ENCODE results near the gene PRKAG1.

Gene PRKAG1

DNA sequence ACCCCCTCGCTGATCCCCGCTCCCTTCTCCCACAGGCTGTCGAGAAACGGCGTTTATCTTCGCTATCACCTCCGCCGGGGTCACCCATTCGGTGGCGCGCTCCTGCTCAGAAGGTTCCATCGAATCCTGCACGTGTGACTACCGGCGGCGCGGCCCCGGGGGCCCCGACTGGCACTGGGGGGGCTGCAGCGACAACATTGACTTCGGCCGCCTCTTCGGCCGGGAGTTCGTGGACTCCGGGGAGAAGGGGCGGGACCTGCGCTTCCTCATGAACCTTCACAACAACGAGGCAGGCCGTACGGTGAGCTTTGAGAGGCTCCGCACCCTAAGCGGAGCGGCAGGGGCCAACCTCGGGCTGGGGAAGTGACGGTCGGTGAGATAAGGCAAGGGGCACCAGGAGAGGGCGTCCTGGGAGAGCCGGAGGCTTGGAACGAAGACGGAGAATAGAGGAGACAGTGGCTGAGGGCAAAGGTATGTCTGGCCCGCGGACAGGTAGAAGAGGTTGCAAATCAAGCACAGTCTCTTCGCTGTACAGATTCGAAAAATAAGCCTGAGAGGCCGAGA is 38.1 kb downstream of the PRKAG1 start:
- peak in 1 of 3 donors; percentile 50 for DNase-seq

DNA sequence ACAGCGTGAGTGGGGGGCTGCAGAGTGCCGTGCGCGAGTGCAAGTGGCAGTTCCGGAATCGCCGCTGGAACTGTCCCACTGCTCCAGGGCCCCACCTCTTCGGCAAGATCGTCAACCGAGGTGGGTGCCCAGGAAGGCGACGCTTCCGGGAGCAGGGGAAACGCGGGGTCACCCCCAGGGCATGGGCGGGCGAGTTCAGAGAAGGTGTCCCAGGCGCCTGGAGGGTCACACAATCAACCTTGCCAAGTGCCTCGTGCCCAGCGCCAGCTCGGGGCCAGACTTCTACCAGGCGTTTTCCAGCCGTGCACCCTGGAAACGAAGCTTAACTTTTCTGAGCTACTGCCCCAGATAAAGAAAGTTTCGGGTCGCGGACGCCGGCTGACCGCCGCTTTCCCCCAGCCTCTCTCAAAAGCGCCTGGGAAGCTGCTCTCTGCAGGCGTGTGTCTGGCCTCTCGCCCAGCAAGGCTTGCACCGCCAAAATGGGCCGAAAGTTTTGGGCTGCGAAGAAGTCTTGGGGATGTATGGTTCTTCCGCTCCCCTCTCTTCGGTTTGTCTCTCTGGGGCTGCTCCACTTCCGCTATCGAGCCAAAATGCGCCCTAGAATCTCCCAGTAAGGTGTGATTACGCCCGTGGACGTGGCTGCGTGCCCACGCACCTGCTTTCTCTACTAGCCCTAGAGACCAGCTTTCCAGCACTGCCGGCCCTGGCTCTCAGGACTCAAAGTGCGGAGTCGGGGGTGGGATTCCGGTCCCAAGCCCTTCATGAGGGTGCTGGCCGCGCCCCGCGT is 38.8 kb downstream of the PRKAG1 start:
- DNase-seq: peak in 1 of 3 donors; percentile 24

DNA sequence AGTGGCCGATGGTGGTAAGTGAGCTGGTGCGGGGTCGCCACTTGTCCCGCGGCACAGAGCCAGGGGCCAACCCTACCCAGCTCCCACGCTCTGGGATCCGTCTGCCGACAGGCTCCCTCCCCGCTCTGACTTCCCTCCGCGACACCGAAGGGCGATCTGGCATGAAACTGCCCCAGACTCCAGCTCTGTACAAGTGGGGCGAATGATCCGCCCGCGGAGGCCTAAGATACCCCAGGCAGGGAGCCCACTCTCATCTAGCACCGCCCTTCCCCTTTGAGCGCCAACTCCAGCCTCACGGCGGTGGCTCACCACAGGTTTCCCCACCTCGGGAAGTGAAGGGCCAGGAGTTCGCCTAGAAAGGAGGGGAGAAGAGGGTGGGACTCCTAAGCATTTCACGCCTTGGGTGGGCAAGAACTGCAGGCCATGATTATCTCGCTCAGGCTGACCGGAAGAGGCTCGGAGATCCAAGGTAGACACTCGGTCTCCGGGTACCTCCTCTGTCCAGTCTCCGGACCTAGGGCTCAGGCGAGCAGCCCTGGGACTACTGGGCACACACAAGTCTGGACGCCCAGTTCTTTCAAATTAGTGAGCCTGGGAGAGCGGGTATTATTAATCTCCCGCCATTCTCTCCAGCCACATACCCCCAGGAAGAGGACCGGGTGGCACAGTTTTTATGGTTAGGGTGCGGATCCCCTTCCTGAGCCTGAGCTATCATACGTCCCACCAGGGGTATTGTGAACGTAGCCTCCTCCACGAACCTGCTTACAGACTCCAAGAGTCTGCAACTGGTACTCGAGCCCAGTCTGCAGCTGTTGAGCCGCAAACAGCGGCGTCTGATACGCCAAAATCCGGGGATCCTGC is 39.6 kb downstream of the PRKAG1 start:
- peak in 2 of 3 donors; percentile 27 to 48 for DNase-seq

DNA sequence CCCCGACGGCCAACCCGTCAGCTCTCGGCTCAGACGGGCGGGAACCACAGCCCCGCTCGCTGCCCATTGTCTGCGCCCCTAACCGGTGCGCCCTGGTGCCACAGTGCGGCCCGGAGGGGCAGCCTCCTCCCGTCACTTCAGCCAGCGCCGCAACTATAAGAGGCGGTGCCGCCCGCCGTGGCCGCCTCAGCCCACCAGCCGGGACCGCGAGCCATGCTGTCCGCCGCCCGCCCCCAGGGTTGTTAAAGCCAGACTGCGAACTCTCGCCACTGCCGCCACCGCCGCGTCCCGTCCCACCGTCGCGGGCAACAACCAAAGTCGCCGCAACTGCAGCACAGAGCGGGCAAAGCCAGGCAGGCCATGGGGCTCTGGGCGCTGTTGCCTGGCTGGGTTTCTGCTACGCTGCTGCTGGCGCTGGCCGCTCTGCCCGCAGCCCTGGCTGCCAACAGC is 40.3 kb downstream of the PRKAG1 start, which contains the start of gene WNT1:
TSS of gene WNT1 (plus strand) at position 32 of the 450 bp plus-strand sequence. CDS start at position 361, 329 bp downstream.
- DNase-seq: peak in 1 of 3 donors; percentile 23

DNA sequence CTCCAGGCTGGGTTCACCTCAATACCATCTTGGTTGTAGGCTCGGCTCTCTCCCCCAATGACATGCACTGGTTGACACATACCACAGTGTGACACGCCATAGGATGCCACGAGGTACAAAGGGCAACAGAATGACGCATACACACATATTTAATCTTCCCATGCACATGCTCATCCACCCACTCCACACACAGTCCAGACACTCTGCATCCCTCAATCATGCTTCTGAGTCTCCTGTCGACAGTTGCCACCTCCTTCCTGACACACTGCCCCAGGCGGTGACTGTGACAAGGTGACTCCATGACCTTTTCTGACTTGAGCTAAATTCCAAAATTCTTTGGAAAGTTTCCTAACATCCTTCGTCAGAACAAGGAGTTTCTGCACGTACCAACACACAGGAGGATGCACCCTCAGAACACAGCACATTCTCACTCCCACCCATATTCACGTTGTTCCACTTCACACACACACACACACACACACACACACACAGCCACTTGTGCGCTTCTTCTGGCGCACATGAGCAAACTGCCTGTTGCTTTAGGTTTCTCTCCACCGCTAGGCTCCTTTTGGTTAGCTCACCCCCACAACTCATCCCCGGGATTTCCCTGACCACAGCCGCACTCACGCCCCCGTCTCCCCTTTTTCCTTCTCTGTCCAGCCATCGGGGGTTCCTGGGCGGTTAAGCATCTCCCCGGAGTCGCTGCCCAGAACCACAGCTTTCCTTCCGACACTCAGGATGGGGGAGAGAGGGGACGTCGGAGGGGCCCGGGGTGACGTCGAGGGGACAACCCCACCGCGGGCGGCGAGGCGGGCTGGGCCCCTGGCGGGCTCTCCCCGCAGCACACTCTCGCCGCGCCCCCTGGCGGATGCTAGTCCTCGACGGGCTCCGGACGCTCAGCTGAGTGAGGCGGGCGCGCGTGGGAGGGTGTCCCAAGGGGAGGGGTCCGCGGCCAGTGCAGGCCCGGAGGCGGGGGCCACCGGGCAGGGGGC is 41.0 kb downstream of the PRKAG1 start:
- DNase-seq: peak; percentile 93 to 97 (median 96)

DNA sequence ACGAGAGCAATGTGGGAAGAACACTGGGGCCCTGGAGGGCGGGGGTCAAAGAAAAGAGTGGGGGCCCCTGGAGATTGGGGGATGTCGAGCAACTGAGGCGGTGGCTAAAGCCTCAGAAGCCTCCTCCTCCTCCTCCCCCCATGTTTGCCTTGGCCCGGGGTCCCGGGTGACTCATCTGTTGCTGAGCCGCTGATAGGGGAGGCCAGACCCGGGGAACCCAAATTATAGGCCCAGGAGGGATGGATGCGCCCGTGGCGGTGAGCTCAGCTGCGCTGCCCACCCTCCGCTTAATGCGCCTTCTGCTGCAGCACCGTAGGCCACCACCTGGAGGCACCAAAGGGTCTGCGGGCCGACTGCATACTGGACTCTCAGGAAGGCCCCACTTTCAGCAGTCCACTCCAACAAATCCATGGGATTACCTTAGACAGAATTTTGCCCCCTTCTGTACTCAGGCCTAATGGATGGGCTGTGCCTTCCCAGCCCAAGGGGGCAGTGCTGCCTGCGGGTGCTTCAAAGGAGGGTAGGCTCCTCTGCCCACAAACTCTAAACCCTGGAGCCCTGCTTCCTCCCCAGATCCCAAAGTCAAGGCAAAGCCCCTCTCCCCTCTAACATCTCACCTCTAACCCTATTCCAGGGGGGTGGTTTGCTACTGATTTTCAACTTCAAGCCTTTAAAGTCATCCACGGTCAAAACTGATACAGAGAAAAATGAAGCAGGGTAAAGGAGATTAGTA is 44.5 kb downstream of the PRKAG1 start:
- peak; percentile 67 to 72 (median 67) for DNase-seq

DNA sequence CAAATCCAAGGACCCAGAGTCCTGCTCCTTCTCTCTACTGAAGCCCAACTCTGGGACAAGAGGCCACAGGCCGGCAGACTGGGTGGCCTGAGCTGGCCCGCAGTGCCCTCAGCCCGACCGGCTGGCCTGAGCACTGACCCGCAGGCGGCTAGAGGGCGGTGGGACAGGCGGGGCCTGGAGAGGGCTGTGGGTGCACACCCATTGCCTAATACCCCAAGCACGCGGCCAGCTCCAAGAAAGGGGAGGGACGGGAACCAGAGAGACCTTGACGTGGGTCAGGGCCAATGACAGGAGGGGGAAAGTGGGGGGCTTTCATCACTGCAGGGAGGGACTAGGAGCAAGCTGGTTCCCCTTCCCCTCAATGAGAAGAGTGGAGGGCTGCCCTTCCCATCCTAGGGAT is 45.0 kb downstream of the PRKAG1 start:
- DNase-seq: peak; percentile 53 to 77 (median 63)

DNA sequence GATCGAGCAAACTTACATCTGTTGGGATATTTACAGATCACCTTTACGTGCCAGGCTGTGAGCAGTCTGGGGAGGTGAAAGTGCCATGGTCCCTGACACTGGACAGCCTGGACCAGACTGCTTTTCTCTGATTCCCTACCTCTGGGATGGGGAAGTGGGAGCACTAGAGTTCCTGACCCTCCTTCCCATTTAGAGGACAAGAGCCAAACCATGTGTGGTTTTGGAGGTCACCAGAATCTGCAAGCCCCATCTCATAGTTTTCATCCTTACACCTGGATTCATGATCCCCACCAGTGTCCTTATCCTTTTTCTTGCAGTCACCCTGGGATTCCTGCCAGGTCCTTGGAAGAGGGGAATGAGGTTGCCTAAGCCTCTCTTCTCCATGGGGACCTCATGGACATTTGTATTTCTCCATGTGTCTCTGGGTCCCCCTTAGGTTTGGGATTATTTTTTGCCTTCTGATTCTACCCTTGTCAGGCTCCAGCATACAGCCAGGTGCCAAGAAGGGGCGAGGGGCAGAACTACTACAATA is 45.6 kb downstream of the PRKAG1 start:
- DNase-seq: no peak

DNA sequence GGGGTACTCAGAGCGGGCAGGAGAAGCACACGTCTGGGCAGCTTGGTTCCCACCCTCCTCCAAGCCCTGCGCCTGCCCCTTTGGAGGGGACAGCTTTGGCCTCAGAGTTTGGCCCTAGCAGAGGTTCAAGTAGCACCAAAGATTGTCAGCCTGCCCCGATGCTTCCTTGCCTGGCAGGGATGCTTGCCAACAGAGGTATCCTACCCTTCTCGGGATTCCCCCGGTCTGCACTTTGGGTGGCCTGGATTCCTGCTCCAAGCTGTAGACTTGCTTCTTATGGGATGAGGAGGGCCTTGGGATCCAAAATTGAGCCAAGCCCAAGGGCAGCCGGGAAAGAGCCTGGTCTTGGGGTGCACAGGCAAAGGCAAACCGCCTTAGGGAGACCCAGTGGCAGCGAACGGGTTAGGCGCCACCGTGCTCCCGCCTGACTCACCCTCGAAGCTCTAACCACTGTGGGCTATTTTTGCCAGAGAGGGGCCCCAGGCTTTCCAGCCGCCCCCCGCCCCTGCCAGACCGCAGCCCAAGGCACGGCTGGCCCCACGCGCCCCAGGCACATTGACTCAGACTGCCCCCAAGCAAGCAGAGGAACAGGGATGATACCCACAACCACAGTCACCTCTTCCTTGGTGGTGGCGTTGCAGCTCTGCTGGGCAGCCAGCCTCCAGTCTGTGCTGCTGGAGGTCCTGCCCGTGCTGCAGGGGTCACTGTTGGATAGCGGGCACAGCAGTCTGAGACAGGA is 46.2 kb downstream of the PRKAG1 start:
- DNase-seq: peak; percentile 30 to 45 (median 42)

DNA sequence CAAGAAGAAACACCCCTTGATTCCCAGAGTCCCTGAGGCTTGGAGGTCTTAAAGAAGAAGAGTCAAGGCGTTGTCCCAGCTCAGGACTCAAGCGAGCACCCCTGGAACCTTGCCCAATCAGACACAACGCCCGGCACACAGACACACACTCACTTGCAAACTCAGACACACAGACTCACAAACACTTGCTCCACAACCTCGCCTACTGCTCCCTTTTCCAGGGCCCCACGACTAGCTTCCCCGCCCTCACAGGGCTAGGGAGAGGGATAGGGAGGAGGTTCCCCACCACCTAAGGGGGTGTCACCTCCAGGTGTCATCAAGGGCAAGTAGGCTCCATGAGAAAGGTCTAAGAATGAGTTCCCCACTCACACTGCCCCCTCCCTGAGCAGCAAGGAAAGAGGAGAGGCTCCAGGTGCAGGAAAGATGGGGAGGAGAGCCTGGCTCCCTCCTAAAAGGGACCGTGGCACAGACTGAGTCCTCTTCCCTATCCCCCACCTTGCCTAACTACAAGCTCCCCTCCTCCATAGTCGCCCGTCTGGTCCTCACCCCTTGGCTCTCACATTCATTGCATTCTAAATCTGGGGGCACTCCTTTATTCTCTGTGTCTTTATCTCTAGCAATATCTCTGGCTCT is 47.8 kb downstream of the PRKAG1 start:
- DNase-seq: no peak

DNA sequence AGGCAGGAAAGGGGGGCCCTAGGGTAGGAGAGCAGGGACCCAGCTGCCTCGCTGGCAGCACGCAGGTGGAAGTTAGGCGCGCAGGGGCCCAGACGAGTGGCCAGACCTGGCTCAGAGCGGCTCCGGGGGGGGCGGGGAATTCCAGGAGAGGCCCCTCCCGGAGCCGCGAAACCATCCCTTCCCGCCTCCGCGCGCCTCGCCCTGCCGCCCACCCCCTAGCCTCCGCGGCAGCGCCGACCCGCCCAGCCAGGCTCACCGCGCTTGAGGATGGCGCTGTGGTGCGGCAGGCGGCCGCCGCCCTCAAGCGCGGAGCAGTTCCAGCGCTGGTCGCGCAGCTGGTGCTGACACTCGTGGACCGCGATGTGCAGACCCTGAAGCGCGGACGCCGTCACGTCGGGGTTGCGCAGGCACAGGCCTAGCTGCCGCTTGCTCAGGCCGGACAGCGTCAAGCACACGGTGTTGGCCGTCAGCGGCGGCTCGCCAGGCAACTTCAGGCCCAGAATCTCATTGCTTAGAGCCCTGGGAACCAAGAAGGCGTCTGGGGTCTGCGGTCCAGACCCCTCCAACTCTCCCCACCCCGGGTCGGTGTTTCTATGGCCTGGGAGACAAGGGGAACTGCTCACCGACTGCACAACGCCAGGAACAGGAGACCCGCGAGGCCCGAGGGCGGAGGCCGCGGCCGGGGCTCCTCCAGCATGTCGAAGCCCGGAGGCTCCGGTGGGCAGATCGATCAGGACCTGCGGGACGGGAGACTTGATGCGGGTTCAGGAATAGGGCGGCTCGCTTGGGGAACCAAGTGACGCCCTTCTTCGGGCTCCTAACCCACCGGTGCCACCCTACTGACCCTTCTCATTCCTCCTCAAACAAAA is 48.5 kb downstream of the PRKAG1 start:
- DNase-seq: peak in 2 of 3 donors; percentile 37 to 62

DNA sequence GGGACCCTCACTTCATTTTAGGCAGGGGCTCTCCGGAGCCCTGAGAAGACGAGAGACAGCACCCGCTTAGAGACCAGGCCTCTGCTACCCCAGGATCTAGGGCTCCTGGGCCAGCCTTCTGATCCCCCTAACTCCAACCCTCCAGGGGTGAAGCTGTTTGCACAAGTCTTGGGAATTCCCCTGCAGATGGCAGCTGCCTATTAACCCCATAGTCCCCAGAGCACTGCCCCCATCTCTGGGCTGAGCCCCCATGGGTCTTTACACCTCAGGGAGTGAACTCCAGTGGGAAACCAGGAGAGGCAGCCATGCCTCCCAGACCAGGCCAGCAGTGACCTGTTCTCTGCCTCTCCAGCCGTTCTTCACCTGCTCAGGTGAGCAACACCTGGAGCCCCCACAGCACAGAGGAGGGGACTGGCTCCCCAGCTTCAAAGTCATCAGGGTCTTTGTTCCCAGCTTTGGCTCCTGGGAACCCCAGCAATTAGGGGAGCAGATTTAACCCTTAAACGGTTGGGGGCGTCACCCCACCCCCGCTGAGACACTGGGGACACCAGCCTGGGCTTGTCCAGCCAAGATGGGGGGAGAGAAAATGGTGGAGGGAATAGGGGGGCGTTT is 49.3 kb downstream of the PRKAG1 start:
- no peak for DNase-seq

DNA sequence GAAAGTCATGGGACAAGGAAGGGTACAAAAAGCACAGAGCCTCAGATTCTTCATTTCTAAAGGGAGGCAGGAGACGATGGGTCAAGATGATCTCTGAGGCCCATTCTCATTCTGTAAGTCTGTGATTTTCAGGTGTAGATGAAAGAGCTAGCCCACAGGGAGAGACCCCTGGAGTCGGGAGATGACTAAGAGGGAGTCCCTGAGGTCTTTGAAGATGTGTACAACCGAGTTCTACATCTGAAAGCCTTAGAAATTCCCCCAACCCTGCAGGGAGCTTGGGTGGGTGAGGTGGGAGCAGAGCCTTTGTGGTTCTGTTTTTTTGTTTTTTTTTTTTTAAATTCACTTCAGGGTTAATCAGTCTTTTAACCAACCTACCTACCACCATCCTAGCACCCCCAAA is 50.1 kb downstream of the PRKAG1 start:
- DNase-seq: no peak

DNA sequence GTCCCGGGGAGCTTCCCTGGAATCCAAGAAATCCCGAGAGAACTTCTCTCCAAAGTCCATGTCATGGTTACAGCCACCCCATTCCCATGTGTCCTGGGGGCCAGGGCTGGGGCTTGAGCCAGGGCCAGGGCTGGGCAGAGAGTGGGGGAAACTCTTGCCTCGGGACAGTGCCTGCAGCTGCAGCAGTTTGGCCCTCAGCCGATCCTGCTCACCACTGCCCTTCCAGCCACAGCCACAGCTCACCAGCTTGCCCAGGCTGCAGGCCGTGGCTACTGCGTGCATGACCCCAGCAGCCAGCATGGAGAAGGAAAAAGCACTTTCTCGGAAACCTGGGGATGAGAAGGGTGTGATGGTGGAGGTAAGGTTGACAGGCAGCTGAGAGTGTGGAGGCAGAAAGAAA is 50.6 kb downstream of the PRKAG1 start:
- DNase-seq: no peak

DNA sequence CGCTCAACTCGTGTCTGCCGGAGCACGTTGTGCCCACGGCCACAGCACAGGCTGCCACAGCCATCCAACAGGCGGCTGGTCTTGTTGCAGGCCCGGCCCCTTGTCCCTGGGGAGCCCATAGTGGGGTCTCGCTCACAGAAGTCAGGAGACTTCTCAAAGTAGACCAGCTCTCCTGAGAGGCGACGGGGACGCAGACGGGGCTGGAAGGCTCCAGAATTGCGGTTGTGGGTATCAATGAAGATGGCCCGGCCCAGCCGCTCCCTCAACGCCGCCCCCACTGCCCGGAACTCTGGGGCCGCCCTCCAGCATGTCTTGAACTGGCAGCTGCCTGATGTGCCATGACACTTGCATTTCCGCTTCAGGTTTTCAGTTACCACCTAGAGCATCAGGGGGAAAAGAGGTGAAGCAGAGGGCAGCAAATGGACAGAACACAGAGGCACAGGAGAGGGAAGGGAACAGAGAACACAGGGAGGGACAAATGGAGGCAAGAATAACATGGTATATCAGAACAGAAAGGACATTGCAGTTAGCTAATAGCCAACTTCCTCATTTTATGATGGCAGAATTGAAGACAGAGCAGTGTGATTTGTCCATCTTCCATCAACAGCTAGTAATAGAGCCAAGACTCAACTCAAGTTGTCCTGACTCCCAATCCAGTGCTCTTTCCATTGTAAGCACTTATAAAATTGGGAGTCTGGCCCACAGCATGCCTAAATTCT is 52.2 kb downstream of the PRKAG1 start:
- peak; percentile 41 to 66 (median 59) for DNase-seq

DNA sequence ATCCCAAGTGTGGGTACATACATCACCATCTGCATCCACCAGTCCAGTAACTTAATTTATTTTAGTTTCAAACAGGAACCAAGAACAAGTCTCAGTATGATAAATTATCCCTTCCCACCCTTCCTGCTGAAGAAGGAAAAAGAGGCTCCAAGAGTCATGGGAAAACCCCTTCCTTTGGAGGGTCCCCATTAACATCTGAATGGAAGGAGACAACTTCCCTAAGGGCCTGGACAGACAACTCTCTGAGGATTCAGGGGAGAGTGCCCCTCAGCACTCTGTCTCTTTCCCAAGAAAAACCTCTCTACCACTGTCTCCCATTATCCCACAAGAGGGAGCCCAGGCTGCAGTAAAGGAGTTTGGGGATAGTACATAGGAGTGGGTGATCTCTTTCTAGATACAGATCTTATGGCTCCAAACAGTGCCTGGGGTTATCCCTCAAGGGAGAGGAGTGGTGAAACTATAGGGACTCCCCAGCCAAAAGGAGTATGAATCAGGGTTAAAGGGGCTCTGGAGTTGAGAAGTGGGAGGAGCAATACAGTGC is 53.2 kb downstream of the PRKAG1 start:
- peak; percentile 64 to 82 (median 73) for DNase-seq

DNA sequence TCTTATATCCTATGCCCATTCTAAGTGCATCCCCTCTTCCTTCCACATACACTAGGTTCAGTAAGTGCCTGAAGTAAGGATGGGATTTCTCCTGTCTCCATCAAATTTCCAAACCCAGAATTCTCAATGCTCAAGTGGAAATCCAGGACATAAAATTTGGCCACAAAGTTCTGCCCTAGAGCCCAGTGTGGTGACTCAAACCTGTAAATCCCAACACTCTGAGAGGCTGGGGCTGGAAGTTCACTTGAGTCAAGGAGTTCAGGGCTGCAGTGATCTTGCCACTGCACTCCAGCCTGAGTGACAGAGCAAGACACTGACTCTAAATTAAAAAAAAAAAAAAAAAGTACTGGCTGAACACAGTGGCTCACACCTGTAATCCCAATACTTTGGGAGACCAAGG is 56.8 kb downstream of the PRKAG1 start:
- DNase-seq: no peak

Data from suppressor macrophage treated with lipopolysaccharide for 1 hour (primary cell).